GM18499 (cell line): ENCODE measurements around the gene CRNN.

ENCODE experiments used
- ATAC-seq: cut with Tn5 transposase; IDR thresholded peaks from one replicate; pipeline ENCODE4 v1.9.1; 2021; ENCODE audit warnings: moderate number of reproducible peaks; ENCODE audit not compliant: insufficient read depth, unreplicated experiment

Gene CRNN

GRCh38 chr1:152413909-152414308 lies at the start of gene CRNN:
CRNN (minus strand) TSS chr1:152414263; CDS start chr1:152412233, 2,030 bp downstream.
- ATAC-seq: no peak

DNA sequence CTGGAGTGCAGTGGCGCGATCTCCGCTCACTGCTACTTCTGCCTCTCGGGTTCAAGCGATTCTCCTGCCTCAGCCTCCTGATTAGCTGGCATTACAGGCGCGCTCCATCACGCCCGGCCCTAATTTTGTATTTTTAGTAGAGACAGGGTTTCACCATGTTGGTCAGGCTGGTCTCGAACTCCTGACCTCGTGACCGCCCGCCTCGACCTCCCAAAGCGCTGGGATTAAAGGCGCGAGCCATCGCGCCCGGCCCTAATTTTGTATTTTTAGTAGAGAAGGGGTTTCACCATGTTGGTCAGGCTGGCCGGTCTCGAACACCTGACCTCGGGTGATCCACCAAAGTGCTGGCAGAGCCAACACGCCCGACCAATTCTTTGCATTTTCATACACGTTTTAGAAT lies 48.6 kb upstream of the CRNN start:
- ATAC-seq: no peak

DNA sequence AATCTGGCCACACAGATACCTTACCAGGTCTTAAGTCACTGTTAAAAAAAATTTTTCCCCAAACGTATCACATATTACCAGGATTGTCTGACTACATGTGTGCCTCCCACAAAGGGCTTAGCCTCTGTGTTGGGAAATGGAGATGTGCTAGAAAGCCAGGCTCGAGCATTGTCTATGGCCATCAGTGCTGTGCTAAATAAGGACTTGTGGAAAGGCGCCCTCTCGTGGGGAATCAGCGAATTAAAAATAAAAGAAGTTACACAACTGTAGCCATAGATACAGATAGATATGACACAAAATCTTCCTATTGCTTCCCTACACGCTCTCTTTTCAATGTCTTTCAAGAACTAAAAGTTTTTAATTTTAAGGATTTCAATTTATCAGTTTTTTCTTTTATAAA lies 47.5 kb upstream of the CRNN start:
- no peak for ATAC-seq

- ATAC-seq: no peak
Observed at GRCh38 chr1:152460529-152460899, 46.5 kb upstream of the CRNN start.

DNA sequence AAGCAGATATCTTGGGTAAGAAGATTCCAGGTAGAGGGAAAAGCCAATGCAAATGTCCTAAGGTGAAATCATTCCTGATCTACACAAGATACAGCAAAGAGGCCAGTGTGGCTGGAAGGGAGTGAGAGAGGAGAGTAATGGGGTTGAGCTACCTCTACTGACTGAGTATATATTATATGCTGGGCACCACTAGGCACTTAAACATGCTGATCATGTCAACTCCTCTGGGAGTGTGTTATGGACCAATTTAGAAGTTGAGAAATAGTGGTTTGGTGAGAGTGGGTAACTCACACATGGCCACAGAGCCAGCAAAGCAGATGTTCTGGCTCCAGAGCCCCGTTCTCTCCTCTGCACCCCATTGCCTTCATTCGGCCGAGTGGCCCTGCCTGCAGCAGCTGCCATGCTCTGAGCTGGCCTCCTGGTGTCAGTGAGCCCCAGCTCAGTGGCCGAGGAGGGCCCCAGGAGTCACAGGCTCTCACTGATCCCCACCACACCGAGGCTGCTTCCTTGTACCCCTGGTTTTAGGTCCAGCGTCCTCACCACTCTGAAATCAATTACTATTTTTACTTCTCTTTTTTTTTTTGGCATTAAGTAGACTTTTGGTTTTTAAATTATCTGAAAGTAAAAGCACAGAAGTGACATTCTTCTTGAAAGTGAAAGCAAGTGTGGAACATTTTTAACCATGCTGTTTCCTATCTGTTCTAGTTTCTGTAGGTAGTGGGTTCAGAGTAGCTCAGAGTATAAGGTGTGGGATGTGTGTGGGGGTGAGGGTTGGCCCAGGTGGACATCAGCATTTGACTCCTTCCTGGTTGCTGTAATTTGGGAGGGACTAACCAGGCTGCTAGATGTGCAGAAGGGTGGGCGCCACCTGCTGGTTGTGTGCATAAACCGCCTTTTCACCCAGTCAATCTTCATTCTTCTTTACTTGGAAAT lies 45.8 kb upstream of the CRNN start:
- peak; percentile 94 for ATAC-seq

- ATAC-seq: no peak
Observed at GRCh38 chr1:152458384-152459185, 44.5 kb upstream of the CRNN start.

GRCh38 chr1:152457561-152457960 lies 43.5 kb upstream of the CRNN start:
- ATAC-seq: no peak

- no peak for ATAC-seq
Observed at GRCh38 chr1:152457071-152457470, 43.0 kb upstream of the CRNN start.

- no peak for ATAC-seq
Observed at GRCh38 chr1:152451254-152451653, 37.2 kb upstream of the CRNN start.

- ATAC-seq: no peak
Observed at GRCh38 chr1:152449661-152450060, 35.6 kb upstream of the CRNN start.

DNA sequence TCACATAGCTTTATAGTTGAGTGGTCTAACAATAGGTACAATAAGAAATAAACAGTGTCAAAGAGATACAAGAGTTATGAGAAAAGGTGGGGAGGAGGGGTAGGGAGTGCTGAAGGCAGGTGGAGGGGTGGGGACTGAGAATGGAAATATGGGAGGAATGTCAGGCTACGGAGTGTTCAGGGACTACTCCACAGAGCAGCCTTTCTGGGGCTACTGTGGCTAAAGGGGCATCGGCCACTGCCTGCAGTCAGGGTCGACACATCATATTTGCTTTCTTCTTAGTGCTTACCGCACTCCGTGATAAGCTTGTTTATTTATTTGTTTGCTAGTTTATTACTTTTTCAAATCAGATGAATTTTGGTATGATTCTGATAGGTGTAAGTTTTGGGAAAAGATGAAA lies 34.4 kb upstream of the CRNN start:
- no peak for ATAC-seq

- no peak for ATAC-seq
Observed at GRCh38 chr1:152448095-152448494, 34.0 kb upstream of the CRNN start.

DNA sequence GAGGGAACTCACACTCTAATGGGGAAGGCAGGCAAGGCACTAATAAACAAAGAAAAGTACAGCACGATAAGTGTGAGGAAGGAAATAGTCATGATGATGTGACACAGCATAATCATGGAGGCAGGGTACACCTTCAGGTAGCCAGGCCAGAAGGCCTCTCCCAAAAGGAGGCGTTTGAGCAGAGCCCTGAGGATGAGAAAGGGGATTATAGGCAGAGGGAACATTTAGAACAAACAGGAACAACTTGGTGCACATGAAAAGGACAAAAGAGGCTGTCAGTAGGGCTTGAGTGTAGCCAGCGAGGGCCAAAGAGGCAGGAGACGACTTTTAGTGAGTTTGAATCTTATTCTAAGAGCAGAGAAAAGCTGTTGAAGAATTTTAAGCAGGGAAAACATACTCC lies 33.4 kb upstream of the CRNN start:
- ATAC-seq: no peak

DNA sequence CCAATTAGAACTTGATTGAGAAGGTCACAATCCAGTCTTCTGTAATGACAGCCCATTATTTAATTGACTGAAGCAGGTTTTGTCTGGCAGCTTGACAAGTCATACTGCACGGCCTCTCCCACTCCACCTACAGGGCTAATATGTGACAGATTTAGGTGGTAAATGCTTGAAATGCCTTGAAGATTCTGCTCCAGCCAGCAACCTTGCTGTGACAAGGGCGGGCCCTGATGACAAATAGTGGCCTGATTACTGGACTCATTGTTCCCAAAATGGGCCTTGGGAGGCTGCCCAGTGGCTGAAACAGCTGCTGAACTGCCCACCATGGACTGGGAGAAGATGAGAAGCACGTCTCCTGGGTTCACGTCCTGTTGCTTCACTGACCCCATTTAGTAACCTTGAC lies 30.0 kb upstream of the CRNN start:
- no peak for ATAC-seq

DNA sequence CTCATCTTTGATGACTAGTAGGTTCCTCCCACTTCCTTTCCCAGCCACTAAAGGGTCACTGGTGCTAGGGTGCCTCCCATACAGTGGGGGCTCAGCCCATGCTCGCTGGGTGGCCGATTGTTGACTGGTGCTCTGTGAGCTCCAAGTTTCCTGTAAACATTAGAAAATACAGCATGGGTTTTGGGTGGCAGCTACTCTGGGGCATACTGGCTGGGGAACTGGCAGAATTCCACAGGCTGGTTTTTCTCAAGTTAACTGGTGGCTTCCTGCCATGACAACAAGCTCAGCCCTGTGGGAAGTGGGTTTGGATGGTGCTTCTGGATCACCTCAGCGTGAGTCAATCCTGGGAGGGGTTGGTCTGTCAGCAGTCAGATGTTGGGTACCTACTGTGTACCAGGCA lies 28.7 kb upstream of the CRNN start:
- ATAC-seq: no peak

DNA sequence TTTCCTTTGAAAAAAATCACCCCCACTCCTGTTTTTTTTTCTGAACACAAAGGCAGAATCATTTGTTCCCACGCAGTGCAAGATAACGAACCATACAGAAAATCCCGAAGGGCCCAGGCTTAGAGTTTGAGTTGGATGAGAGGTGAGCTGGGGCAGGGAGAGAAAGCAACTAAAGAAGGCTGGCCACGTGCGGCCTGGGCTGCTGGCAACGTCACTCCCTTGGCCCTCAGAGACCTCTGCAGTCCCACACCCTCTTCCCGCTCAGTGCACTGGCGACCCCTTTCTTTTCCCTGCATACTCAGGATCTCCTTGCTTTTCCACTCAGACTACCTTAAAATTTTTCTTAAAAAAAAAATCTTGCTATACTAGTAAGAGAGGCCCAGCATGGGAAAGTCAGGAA lies 28.2 kb upstream of the CRNN start:
- ATAC-seq: no peak

DNA sequence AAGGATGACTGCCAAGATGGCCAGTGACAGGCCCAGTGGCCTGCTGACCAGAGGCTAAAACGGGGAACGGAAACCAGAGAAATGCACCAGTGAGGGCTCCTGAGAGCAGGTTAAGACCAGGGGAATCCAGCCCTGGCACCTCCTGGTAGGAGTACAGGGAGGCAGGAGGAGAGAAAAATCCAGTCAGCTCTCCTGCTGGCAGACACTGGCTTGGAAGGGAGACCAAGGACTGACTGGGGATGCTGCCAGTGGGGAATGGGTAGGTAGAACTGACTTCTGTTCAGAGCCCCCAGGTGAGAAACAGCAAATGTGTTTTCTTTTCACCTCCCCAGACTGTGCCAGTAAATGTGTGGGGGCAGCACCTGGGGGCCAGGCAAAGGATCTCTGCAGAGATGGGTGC lies 27.7 kb upstream of the CRNN start:
- ATAC-seq: no peak

DNA sequence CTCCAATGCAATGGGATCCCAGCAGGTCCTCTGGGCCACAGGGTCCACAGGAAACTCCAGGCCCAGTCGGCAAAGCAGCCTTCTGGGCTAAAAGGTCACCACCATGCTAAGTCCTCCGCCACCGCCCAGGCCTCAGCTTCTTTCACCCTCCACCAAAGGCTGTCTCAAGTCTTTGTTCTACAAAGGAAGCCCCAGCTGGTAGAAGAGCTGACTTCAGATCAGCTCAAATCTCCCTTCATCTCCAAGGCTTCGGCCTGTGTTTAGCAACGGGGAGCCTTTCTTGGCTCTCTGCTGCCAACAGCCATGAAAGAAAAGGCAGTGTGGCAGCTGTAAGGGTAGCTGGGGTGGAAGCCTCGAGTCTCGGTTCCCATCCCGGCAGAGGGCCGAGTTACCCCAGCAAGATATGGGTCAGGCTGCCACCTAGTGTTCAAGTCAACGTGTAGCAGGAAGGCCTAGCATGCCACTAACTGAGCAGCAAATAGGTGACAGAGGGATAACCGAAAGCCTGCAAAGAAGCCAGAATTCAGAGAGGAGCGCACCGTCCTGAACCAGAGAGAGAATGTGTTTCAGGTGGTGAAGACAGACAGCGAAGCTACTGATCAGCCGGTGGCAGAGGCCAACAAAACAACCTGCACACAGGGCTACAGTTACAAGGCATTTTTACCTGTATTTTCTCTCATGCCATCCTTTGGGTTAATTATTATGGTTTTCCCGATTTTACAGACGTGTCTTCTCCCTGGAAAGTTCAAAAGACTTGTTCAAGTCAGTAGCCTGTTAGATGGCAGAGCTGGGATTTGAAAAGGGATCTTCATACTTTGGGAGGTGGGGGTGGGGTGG lies 26.8 kb upstream of the CRNN start:
- peak; percentile 63 for ATAC-seq

- ATAC-seq: no peak
Observed at GRCh38 chr1:152436593-152437496, 22.8 kb upstream of the CRNN start.

DNA sequence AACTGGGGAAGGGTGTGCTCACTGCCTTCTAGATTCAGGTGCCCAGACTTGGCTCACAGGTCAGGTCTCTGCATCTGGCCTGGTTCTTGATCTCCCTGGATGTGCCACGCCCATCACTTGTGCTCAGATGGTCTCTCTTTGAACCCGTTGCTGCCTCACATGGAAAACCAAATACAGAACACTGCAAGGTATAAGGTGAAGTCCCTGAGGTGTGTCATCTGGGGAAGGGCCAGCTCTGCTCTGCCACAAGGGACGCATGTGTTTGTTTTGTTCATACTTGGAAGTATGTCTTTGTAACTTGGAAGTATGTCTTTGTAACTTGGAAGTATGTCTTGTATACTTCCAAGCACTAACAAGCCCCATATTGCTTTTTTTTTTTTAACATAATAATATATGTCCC lies 13.4 kb upstream of the CRNN start:
- ATAC-seq: no peak
